Lower leg skin (tissue), 3 donors: ENCODE results near the gene TTC38.

Source experiments
- POLR2A ChIP-seq, 2 donors: fragments of 450-650 bp; IDR thresholded peaks; one replicate each; pipeline ENCODE4 v1.6.1; 2016 to 2017; ENCODE audit warnings: antibody characterized with exemption in 2 of 2, mild to moderate bottlenecking in 1 of 2, moderate library complexity in 1 of 2
- TF ChIP-seq, protein P1 (sequence below), 3 donors: fragments of 450-650 bp; IDR thresholded peaks; one replicate each; pipeline ENCODE4 v1.5.1; 2016; ENCODE audit warnings: antibody characterized with exemption in 3 of 3, mild to moderate bottlenecking in 3 of 3, moderate library complexity in 2 of 3

DNA sequence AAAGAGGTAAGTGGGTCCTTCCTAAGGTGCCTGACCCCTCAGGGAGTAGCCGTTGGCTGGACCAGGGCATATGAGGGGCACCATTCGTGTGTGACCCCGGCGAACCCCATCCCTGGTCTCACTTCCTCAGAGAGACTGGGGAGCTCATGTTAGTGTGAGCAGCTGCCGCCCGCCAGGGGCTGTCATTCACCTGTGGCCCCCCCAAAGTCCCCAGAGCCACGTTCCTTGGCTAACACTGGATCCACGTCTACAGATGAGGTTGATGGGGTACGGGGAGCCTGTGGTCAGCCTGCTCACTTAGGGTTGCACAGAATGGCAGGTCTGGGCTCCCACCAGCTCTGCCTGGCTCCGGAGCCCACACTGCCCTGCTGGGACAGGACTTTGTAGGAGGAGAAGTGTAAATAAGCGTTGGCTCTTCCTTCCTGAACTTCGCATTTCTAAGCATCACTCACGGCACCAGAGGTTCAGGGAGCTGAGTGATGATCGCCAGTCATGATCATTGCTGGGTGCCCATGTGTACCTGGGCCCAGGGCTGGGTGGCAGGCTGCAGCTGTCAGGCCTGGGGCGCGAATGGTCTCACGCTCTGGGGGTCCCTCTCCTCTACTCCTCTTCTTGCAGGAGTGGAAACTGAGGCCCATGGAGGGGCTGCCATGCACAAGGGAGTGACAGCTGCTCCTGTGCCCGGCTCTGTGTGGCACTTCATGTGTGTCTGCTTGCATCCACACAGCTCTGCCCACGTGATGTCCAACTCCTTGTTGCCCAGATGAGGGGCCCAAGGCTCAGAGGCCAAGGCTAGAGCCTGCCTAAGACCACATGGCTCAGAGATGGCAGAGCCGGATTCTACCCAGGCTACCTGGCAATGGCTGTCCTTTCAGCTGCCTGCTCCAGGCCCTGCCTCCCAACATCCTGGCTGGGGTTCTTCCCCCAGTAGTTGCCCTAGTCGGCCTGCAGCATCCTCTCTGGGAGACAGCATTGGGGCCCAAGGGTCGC is 11.1 kb downstream of the TTC38 start:
- TF ChIP-seq, protein P1, sequence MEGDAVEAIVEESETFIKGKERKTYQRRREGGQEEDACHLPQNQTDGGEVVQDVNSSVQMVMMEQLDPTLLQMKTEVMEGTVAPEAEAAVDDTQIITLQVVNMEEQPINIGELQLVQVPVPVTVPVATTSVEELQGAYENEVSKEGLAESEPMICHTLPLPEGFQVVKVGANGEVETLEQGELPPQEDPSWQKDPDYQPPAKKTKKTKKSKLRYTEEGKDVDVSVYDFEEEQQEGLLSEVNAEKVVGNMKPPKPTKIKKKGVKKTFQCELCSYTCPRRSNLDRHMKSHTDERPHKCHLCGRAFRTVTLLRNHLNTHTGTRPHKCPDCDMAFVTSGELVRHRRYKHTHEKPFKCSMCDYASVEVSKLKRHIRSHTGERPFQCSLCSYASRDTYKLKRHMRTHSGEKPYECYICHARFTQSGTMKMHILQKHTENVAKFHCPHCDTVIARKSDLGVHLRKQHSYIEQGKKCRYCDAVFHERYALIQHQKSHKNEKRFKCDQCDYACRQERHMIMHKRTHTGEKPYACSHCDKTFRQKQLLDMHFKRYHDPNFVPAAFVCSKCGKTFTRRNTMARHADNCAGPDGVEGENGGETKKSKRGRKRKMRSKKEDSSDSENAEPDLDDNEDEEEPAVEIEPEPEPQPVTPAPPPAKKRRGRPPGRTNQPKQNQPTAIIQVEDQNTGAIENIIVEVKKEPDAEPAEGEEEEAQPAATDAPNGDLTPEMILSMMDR (IDR thresholded peaks at IDR 0.05): no peak
- no peak for TF ChIP-seq POLR2A (IDR thresholded peaks at IDR 0.05)
